ENCODE measurements around the gene CEP72. TPM values are rescaled to one million over a fixed set of nuclear protein-coding genes. Genes with fewer than 3 reads are reported as not detected.
"Not testable (repeated sequence)": the region's sequence is repeated elsewhere in the genome, so short reads cannot be mapped to it uniquely, and the experiment has no call there.

The CEP72 gene
- polyA plus RNA-seq, 1 donor (not counting 4 experiments of a cell fraction or from before 2014, with no cell fraction given): 4.5 TPM

- H3K27me3 ChIP-seq (ENCODE audit: control insufficient read depth, extremely low read depth, insufficient read depth, low read length); DNase-seq (ENCODE audit: low read depth, low spot score); H3K4me2 ChIP-seq (ENCODE audit: control insufficient read depth, extremely low read depth, insufficient read depth, low read depth, low read length); H3K9me1 ChIP-seq (ENCODE audit: control insufficient read depth, extremely low read depth, insufficient read depth, low read length); H3K27ac ChIP-seq (ENCODE audit: control insufficient read depth, insufficient read depth, low read length); H4K20me1 ChIP-seq (ENCODE audit: control insufficient read depth, extremely low read depth, insufficient read depth, low read length); H3K4me1 ChIP-seq (ENCODE audit: control insufficient read depth, extremely low read depth, insufficient read depth, low read length); H3K36me3 ChIP-seq (ENCODE audit: control insufficient read depth in 2 of 2, extremely low read depth in 1 of 2, insufficient read depth in 2 of 2, low read length in 2 of 2); H3K79me2 ChIP-seq (ENCODE audit: control insufficient read depth, insufficient read depth, low read length); dilution Hi-C loops (cut with MboI; ENCODE audit: extremely low pct_ligation_motif_present, low sequenced_read_pairs); H3K9me3 ChIP-seq (ENCODE audit: control insufficient read depth, low read depth, low read length); H3K4me3 ChIP-seq (ENCODE audit: control insufficient read depth in 2 of 3, extremely low read depth in 1 of 3, insufficient read depth in 2 of 3, low read depth in 1 of 3, low read length in 3 of 3); H2AFZ ChIP-seq (ENCODE audit: control insufficient read depth, low read length); H3K9ac ChIP-seq (ENCODE audit: control insufficient read depth, extremely low read depth, insufficient read depth, low read length): not testable (repeated sequence)
- peak; percentile 32 for FAIRE-seq
Observed at GRCh38 chr5:680836-681235, 68.7 kb downstream of the CEP72 start.

- H3K79me2 ChIP-seq (ENCODE audit: control insufficient read depth, insufficient read depth, low read length); H2AFZ ChIP-seq (ENCODE audit: control insufficient read depth, low read length); H3K4me1 ChIP-seq (ENCODE audit: control insufficient read depth, extremely low read depth, insufficient read depth, low read length); H3K36me3 ChIP-seq (ENCODE audit: control insufficient read depth in 2 of 2, extremely low read depth in 1 of 2, insufficient read depth in 2 of 2, low read length in 2 of 2); DNase-seq (ENCODE audit: low read depth, low spot score); FAIRE-seq; H3K4me2 ChIP-seq (ENCODE audit: control insufficient read depth, extremely low read depth, insufficient read depth, low read depth, low read length); H3K27ac ChIP-seq (ENCODE audit: control insufficient read depth, insufficient read depth, low read length); dilution Hi-C loops (cut with MboI; ENCODE audit: extremely low pct_ligation_motif_present, low sequenced_read_pairs); H3K27me3 ChIP-seq (ENCODE audit: control insufficient read depth, extremely low read depth, insufficient read depth, low read length); H3K9me3 ChIP-seq (ENCODE audit: control insufficient read depth, low read depth, low read length); H3K9ac ChIP-seq (ENCODE audit: control insufficient read depth, extremely low read depth, insufficient read depth, low read length); H3K4me3 ChIP-seq (ENCODE audit: control insufficient read depth in 2 of 3, extremely low read depth in 1 of 3, insufficient read depth in 2 of 3, low read depth in 1 of 3, low read length in 3 of 3); H4K20me1 ChIP-seq (ENCODE audit: control insufficient read depth, extremely low read depth, insufficient read depth, low read length); H3K9me1 ChIP-seq (ENCODE audit: control insufficient read depth, extremely low read depth, insufficient read depth, low read length): not testable (repeated sequence)
Observed at GRCh38 chr5:681317-682191, 69.4 kb downstream of the CEP72 start.

GRCh38 chr5:682216-682615, 70.1 kb downstream of the CEP72 start:
- H3K36me3 ChIP-seq (ENCODE audit: control insufficient read depth in 2 of 2, extremely low read depth in 1 of 2, insufficient read depth in 2 of 2, low read length in 2 of 2); H3K9me1 ChIP-seq (ENCODE audit: control insufficient read depth, extremely low read depth, insufficient read depth, low read length); H3K4me1 ChIP-seq (ENCODE audit: control insufficient read depth, extremely low read depth, insufficient read depth, low read length); H3K9me3 ChIP-seq (ENCODE audit: control insufficient read depth, low read depth, low read length); H3K27ac ChIP-seq (ENCODE audit: control insufficient read depth, insufficient read depth, low read length); H3K4me3 ChIP-seq (ENCODE audit: control insufficient read depth in 2 of 3, extremely low read depth in 1 of 3, insufficient read depth in 2 of 3, low read depth in 1 of 3, low read length in 3 of 3); H4K20me1 ChIP-seq (ENCODE audit: control insufficient read depth, extremely low read depth, insufficient read depth, low read length); DNase-seq (ENCODE audit: low read depth, low spot score); H3K4me2 ChIP-seq (ENCODE audit: control insufficient read depth, extremely low read depth, insufficient read depth, low read depth, low read length); FAIRE-seq; H3K9ac ChIP-seq (ENCODE audit: control insufficient read depth, extremely low read depth, insufficient read depth, low read length); H2AFZ ChIP-seq (ENCODE audit: control insufficient read depth, low read length); H3K27me3 ChIP-seq (ENCODE audit: control insufficient read depth, extremely low read depth, insufficient read depth, low read length); H3K79me2 ChIP-seq (ENCODE audit: control insufficient read depth, insufficient read depth, low read length); dilution Hi-C loops (cut with MboI; ENCODE audit: extremely low pct_ligation_motif_present, low sequenced_read_pairs): not testable (repeated sequence)

- H3K9me3 ChIP-seq (ENCODE audit: control insufficient read depth, low read depth, low read length); H3K27me3 ChIP-seq (ENCODE audit: control insufficient read depth, extremely low read depth, insufficient read depth, low read length); dilution Hi-C loops (cut with MboI; ENCODE audit: extremely low pct_ligation_motif_present, low sequenced_read_pairs); H3K4me1 ChIP-seq (ENCODE audit: control insufficient read depth, extremely low read depth, insufficient read depth, low read length); FAIRE-seq; H3K4me3 ChIP-seq (ENCODE audit: control insufficient read depth in 2 of 3, extremely low read depth in 1 of 3, insufficient read depth in 2 of 3, low read depth in 1 of 3, low read length in 3 of 3); H3K9ac ChIP-seq (ENCODE audit: control insufficient read depth, extremely low read depth, insufficient read depth, low read length); H2AFZ ChIP-seq (ENCODE audit: control insufficient read depth, low read length); H3K36me3 ChIP-seq (ENCODE audit: control insufficient read depth in 2 of 2, extremely low read depth in 1 of 2, insufficient read depth in 2 of 2, low read length in 2 of 2); H3K4me2 ChIP-seq (ENCODE audit: control insufficient read depth, extremely low read depth, insufficient read depth, low read depth, low read length); H3K27ac ChIP-seq (ENCODE audit: control insufficient read depth, insufficient read depth, low read length); H3K79me2 ChIP-seq (ENCODE audit: control insufficient read depth, insufficient read depth, low read length); DNase-seq (ENCODE audit: low read depth, low spot score); H4K20me1 ChIP-seq (ENCODE audit: control insufficient read depth, extremely low read depth, insufficient read depth, low read length); H3K9me1 ChIP-seq (ENCODE audit: control insufficient read depth, extremely low read depth, insufficient read depth, low read length): not testable (repeated sequence)
Observed at GRCh38 chr5:682651-683358, 70.7 kb downstream of the CEP72 start.

All from keratinocyte (primary cell).